Sigmoid colon (tissue), 7 donors: Measurements from ENCODE around the gene TIMM8B. TPM values are rescaled to one million over a fixed set of nuclear protein-coding genes. Genes with fewer than 3 reads are reported as not detected.
"Not testable (repeated sequence)": the region's sequence is repeated elsewhere in the genome, so short reads cannot be mapped to it uniquely, and the experiment has no call there.

ENCODE experiments used
- DNase-seq: peaks from one replicate; pipeline ENCODE4 v3.0.0-alpha.2; 2019
- H3K27ac ChIP-seq, 4 donors: fragments of 200-600 bp; sonication (generic); one replicate each; pipeline ENCODE4 v1.5.1; 2016 to 2019; ENCODE audit warnings: mild to moderate bottlenecking in 1 of 4
- H3K27me3 ChIP-seq, 3 donors: fragments of 200-600 bp; sonication (generic); one replicate each; pipeline ENCODE4 v1.5.1; 2019; ENCODE audit warnings: mild to moderate bottlenecking in 1 of 3
- H3K36me3 ChIP-seq, 4 donors: fragments of 200-600 bp; sonication (generic); one replicate each; pipeline ENCODE4 v1.5.1; 2016 to 2019
- H3K4me1 ChIP-seq, 4 donors: fragments of 200-600 bp; sonication (generic); one replicate each; pipeline ENCODE4 v1.5.1; 2017 to 2019
- H3K4me3 ChIP-seq, 4 donors: fragments of 200-600 bp; sonication (generic); one replicate each; pipeline ENCODE4 v1.5.1; 2017 to 2019; ENCODE audit warnings: mild to moderate bottlenecking in 2 of 4, moderate library complexity in 1 of 4
- H3K9me3 ChIP-seq, 4 donors: fragments of 200-600 bp in 3 of 4; sonication (generic) in 3 of 4; one replicate each; pipeline versions ENCODE4 v1.5.1 to v1.6.1; 2013 to 2019
- CTCF ChIP-seq, 4 experiments: fragments of 450-650 bp in 3 of 4; fragments of 200-600 bp in 1 of 4; IDR thresholded peaks; one replicate each; pipeline ENCODE4 v1.5.1; 2016 to 2019; ENCODE audit warnings: antibody characterized with exemption in 4 of 4, mild to moderate bottlenecking in 3 of 4, moderate library complexity in 2 of 4
- EP300 ChIP-seq, 4 donors: sonication (generic); formaldehyde crosslinking; IDR thresholded peaks; one replicate each; pipeline ENCODE4 v1.6.1; 2017; ENCODE audit warnings: antibody characterized with exemption in 4 of 4
- POLR2A ChIP-seq, 2 donors: fragments of 450-650 bp; IDR thresholded peaks; one replicate each; pipeline ENCODE4 v1.6.1; 2016; ENCODE audit warnings: antibody characterized with exemption in 2 of 2, mild to moderate bottlenecking in 2 of 2, moderate library complexity in 2 of 2
- POLR2AphosphoS5 ChIP-seq, 4 donors: sonication (generic); formaldehyde crosslinking; IDR thresholded peaks; one replicate each; pipeline ENCODE4 v1.6.1; 2017; ENCODE audit warnings: antibody characterized with exemption in 4 of 4
- WGBS, 2 donors: extraction: QIAGEN DNeasy Blood & Tissue Kit; methylation state at CpG; one replicate each; pipeline ENCODE4 v1.1.7; 2013; 5-methylcytosine and 5-hydroxymethylcytosine counted together
- intact Hi-C: fragments of 100-400 bp; cut with DNase I; formaldehyde crosslinking; loops from one replicate; pipeline ENCODE4 v1.15.1; 2023
- polyA plus RNA-seq, 3 donors: library from polyadenylated mRNA; stranded (reverse); fragments of 200-250 nt; gene quantifications; one replicate each; pipeline ENCODE4 v1.2.3, GENCODE V29; 2013
- total RNA-seq, 4 donors: library from RNA; depleted of rRNA; stranded (reverse); fragments of >200 nt; gene quantifications; one replicate each; pipeline ENCODE4 v1.1.0, GENCODE V29; 2016
- donor health status: healthy with polysubstance abuse.
- donor health status: Bipolar disorder and iron deficiency.
- donor health status: healthy.

TIMM8B gene
- total and polyA plus RNA-seq, 7 donors = 19.1 to 153 (median 62.1) TPM

- H3K27ac ChIP-seq = no peak overlapping the region
- H3K4me3 ChIP-seq = no peak overlapping the region
- H3K36me3 ChIP-seq = peaks cover 0 to 94% (median 48%) of the 10 kb centered on the region in 4 donors
- WGBS, 2 donors = 62 to 84% methylated on average over 3 of the region's 3 CpGs
- no peak for DNase-seq
- TF ChIP-seq POLR2A (IDR thresholded peaks at IDR 0.05) (no peak), POLR2AphosphoS5 (IDR thresholded peaks at IDR 0.05) (no peak), CTCF (IDR thresholded peaks at IDR 0.05) (no peak), EP300 (IDR thresholded peaks at IDR 0.05) (no peak)
- H3K27me3 ChIP-seq = no peaks in the 10 kb centered on the region
- H3K4me1 ChIP-seq = no peaks in the 10 kb centered on the region
- intact Hi-C loops = no loop called here
- H3K9me3 ChIP-seq = no peaks in the 10 kb centered on the region
These were observed 35.8 kb downstream of the TIMM8B start for GRCh38 chr11:112050721-112051120.

- Histone ChIP-seq H3K4me1 (no peaks in the 10 kb centered on the region), H3K9me3 (no peaks in the 10 kb centered on the region), H3K27ac (no peak overlapping the region), H3K4me3 (no peak overlapping the region), H3K27me3 (no peaks in the 10 kb centered on the region), H3K36me3 (peaks cover 0 to 99% (median 54%) of the 10 kb centered on the region in 4 donors)
- 48 to 49% methylated on average over 2 of the region's 2 CpGs for WGBS, 2 donors
- intact Hi-C loops = no loop called here
- TF ChIP-seq CTCF (IDR thresholded peaks at IDR 0.05) (no peak), POLR2A (IDR thresholded peaks at IDR 0.05) (no peak), POLR2AphosphoS5 (IDR thresholded peaks at IDR 0.05) (no peak), EP300 (IDR thresholded peaks at IDR 0.05) (no peak)
- no peak for DNase-seq
These were observed 36.8 kb downstream of the TIMM8B start for GRCh38 chr11:112049777-112050176.

GRCh38 chr11:112048256-112048655, 38.3 kb downstream of the TIMM8B start:
- H3K36me3 ChIP-seq = peaks cover 0 to 99% (median 46%) of the 10 kb centered on the region in 4 donors

GRCh38 chr11:112046647-112047046, 39.9 kb downstream of the TIMM8B start:
- H3K4me3 ChIP-seq, H3K27ac ChIP-seq, H3K4me1 ChIP-seq, intact Hi-C loops, H3K9me3 ChIP-seq, H3K27me3 ChIP-seq, DNase-seq: not testable (repeated sequence)
- WGBS, 2 donors = 99 to 100% methylated on average over 2 of the region's 2 CpGs
- H3K36me3 ChIP-seq = peaks cover 0 to 98% (median 36%) of the 10 kb centered on the region in 4 donors

More at GRCh38 chr11:112048256-112048655, 38.3 kb downstream of the TIMM8B start:
- H3K9me3 ChIP-seq, H3K27ac ChIP-seq, H3K4me3 ChIP-seq, H3K4me1 ChIP-seq, DNase-seq, H3K27me3 ChIP-seq, intact Hi-C loops: not testable (repeated sequence)
- WGBS, 2 donors = 88 to 91% methylated on average over 3 of the region's 3 CpGs

- H3K4me1 ChIP-seq = no peaks in the 10 kb centered on the region
- no peak for DNase-seq
- no peaks in the 10 kb centered on the region for H3K9me3 ChIP-seq
- 97 to 98% methylated on average over 4 of the region's 4 CpGs for WGBS, 2 donors
- intact Hi-C loops = no loop called here
- no peak overlapping the region for H3K27ac ChIP-seq
- no peak overlapping the region for H3K4me3 ChIP-seq
- TF ChIP-seq CTCF (IDR thresholded peaks at IDR 0.05) (no peak), EP300 (IDR thresholded peaks at IDR 0.05) (no peak), POLR2AphosphoS5 (IDR thresholded peaks at IDR 0.05) (no peak), POLR2A (IDR thresholded peaks at IDR 0.05) (no peak)
- no peaks in the 10 kb centered on the region for H3K27me3 ChIP-seq
- peaks cover 0 to 96% (median 38%) of the 10 kb centered on the region in 4 donors for H3K36me3 ChIP-seq
These were observed 41.6 kb downstream of the TIMM8B start for GRCh38 chr11:112044961-112045360.

- 95 to 97% methylated on average over 2 of the region's 2 CpGs for WGBS, 2 donors
These were observed 43.6 kb downstream of the TIMM8B start for GRCh38 chr11:112042961-112043304.

More at GRCh38 chr11:112042961-112043304, 43.6 kb downstream of the TIMM8B start:
- no peak for DNase-seq
- Histone ChIP-seq H3K36me3 (peaks cover 0 to 98% (median 40%) of the 10 kb centered on the region in 4 donors), H3K27ac (no peak overlapping the region), H3K4me3 (no peak overlapping the region), H3K27me3 (no peaks in the 10 kb centered on the region), H3K9me3 (no peaks in the 10 kb centered on the region), H3K4me1 (no peaks in the 10 kb centered on the region)
- intact Hi-C loops = no loop called here
- TF ChIP-seq CTCF (IDR thresholded peaks at IDR 0.05) = no peak
- TF ChIP-seq POLR2AphosphoS5 (IDR thresholded peaks at IDR 0.05) = no peak
- no peak for TF ChIP-seq EP300 (IDR thresholded peaks at IDR 0.05)
- TF ChIP-seq POLR2A (IDR thresholded peaks at IDR 0.05) = no peak
